Fibroblast of pulmonary artery (primary cell): Measurements from ENCODE around the gene WDFY4.

Source experiments
- DNase-seq: peaks from one replicate; pipeline ENCODE4 v3.0.0-alpha.2; 2010; ENCODE audit warnings: low read depth
- H3K4me3 ChIP-seq: replicated peaks from 2 replicates; pipeline ENCODE4 v1.5.1; 2011; ENCODE audit warnings: low read depth, mild to moderate bottlenecking, control low read depth, low read length, moderate library complexity
- TF ChIP-seq, protein P1 (sequence below): IDR thresholded peaks from 2 replicates; pipeline ENCODE4 v1.5.1; 2011; ENCODE audit warnings: mild to moderate bottlenecking, control low read depth, low read length, inconsistent platforms; ENCODE audit errors: missing control alignments

WDFY4 gene

DNA sequence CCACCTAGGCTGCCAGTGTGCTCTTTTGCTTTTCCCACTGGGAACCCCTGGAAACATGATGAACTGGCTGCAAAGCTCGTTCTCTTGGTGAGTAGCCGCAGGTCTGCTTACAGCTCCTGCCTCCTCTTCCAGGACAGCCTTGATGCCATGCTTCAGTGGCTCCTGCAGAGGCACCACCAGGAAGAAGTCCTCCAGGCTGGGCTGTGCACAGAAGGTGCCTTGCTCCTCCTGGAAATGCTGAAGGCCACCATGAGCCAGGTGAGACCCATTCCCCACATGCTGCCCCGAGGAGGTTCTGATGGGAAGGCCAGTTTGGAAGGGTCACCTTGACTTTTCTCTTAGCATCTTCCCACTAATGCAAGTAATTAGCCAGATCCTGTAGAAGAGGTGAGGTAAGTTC lies 129.2 kb downstream of the WDFY4 start:
- DNase-seq: no peak
- TF ChIP-seq, protein P1, sequence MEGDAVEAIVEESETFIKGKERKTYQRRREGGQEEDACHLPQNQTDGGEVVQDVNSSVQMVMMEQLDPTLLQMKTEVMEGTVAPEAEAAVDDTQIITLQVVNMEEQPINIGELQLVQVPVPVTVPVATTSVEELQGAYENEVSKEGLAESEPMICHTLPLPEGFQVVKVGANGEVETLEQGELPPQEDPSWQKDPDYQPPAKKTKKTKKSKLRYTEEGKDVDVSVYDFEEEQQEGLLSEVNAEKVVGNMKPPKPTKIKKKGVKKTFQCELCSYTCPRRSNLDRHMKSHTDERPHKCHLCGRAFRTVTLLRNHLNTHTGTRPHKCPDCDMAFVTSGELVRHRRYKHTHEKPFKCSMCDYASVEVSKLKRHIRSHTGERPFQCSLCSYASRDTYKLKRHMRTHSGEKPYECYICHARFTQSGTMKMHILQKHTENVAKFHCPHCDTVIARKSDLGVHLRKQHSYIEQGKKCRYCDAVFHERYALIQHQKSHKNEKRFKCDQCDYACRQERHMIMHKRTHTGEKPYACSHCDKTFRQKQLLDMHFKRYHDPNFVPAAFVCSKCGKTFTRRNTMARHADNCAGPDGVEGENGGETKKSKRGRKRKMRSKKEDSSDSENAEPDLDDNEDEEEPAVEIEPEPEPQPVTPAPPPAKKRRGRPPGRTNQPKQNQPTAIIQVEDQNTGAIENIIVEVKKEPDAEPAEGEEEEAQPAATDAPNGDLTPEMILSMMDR: no peak

DNA sequence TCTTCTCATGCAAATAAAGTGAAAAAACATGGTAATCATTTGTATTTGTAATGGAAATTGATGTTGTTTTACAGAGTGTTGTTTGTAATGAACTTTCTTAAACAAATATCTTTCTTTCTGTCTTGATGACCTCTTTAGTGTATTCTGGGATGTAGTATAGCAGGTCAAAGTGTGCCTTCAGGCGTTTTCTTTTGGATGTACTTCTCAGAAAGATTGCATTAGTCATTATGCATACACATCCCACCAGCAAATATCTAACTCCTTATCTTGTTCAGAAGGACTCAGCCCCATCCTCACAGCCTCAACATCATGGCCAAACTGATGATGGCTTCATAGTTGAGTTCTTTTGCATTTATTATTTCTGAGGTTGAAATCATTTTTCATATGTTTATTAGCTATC lies 130.3 kb downstream of the WDFY4 start:
- TF ChIP-seq, protein P1: no peak
- no peak for DNase-seq
- H3K4me3 ChIP-seq: no peak overlapping the region

More for the DNA sequence above, 129.2 kb downstream of the WDFY4 start:
- H3K4me3 ChIP-seq: no peak overlapping the region

DNA sequence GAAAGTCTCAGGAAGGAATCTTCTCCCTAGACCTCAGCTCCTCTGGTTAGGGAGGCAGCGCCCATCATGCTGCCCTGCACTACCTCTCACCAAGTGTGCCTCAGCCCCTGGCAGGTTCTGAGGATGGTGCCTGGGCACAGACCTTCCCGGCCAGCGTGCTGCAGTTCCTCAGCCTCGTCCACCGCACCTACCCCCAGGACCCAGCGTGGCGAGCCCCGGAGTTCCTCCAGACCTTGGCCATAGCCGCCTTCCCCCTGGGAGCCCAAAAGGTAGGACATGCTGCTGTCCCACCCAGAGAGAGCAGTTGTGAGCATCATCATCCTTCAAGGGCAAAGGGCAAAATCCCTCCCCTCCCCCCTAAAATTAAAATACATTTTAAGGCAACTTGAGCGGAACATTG lies 132.5 kb downstream of the WDFY4 start:
- H3K4me3 ChIP-seq: no peak overlapping the region
- TF ChIP-seq, protein P1: no peak
- no peak for DNase-seq

DNA sequence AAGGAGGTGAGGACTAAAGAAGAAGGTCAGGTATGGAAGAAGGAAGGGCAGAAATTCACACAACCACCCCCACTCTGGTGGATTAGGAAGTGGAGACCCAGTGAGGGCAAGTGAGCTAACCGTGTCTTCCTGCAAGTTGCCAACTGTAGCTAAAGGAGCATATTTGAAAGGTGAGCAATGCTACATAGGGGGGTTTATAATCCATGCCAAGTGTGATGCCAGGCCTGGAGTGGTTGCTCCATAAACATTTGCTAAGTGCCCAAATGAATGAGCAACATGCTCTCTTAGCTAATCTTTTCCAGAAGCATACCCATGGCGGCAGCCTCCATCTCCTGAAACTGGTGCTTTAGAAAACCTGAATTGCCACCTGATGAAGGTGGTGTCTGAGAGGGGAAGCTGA lies 133.4 kb downstream of the WDFY4 start:
- DNase-seq: no peak
- no peak overlapping the region for H3K4me3 ChIP-seq
- TF ChIP-seq, protein P1: no peak

DNA sequence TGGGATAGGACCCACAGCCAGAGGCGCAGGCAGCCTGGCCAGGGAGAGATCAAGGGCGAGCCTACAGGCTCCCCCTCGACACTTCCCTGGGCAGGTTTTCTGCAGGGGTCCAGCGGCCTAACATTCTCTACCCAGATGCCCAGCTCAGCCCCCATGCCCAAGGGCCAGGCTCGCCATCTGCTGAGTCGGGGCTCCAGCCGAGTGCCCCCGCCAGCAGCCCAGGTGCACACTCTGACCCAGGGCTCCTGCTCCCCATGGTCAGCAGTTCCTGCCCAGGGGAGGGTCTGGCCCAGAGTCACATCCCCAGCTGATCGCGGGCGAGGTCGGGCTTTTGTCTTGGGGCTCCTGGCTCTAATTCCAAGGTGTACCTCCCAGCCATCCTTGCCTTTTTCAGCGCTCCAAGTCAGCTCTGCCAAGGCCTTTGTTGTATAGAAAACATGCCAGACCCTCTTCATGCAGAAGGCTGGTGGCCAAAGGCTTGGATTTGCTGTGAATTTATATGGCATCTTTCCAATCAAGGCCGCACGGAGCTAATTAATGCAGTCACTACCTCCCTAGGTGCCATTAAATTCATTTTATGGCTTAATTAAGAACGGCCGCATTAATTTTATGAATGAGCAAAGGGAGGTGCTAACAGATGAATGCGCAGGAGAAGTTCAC lies 134.3 kb downstream of the WDFY4 start:
- no peak for DNase-seq
- no peak overlapping the region for H3K4me3 ChIP-seq
- TF ChIP-seq, protein P1: no peak

DNA sequence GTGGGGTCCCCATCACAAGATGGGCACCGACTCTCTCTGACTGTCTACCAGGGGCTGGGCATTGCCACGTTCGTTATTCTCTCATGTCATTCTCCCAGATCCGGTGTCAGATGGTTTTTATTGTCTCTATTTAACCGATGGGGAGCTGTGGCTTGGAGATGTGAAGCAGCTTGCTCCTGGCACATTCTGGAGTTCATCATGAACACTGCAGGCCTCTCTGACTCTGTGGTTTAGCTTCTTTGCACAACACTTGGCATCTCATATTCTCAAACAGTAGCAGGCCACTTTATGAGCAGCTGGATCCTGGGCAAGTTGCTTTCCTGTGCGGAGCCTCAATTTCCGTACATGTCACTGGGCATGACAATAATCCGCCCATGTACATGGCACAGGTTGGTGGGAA lies 135.1 kb downstream of the WDFY4 start:
- DNase-seq: no peak
- TF ChIP-seq, protein P1: no peak
- no peak overlapping the region for H3K4me3 ChIP-seq

DNA sequence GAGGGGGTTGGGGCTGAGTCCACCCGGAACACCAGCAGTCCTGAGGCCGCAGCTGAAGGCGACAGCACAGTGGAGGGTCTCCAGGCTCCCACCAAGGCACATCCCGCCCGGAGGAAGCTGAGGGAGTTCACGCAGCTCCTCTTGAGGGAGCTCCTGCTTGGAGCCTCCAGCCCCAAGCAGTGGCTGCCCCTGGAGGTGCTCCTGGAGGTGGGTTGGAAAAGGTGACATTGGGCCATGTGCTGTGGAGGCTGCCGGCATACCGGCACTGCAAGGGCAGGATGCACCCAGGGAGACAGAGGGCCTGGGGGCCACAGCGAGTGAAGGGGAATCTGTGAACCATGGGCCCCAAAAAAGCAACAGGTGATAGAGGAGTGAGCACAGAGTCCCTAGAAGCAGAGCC lies 135.6 kb downstream of the WDFY4 start:
- H3K4me3 ChIP-seq: no peak overlapping the region
- TF ChIP-seq, protein P1: no peak
- no peak for DNase-seq
